ENCODE data around the gene MARCHF4. TPM values are rescaled to one million over a fixed set of nuclear protein-coding genes. Genes with fewer than 3 reads are reported as not detected.

The MARCHF4 gene
- total and polyA plus RNA-seq, 2 of the 8 experiments (the other 6 are each of a cell fraction or from before 2014, with no cell fraction given), result 1.9 to 2.9 TPM

DNA sequence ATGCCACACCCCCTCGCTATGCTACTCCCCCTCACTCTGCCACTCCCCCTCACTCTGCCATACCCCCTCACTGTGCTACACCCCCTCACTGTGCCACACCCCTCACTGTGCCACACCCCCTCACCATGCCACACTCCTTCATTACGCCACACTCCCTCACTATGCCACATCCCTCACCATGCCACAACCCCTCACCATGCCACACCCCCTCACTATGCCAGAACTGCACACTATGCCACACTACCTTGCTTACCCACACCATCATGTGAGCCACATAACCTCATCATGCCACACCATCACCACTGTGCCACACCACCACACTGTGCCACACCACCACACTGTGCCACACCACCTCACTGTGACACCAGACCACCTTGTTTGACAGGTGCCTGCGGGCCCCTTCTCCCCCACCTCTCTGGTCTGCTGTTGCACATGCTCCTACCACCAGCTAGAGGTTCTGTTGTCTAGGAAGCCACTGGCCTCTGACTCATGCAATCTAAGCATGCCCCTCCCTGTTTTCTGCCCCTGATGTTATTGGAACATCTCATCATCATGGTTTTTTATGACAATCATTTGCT is 22.0 kb downstream of the MARCHF4 start (continued):
- TF ChIP-seq, protein P1, sequence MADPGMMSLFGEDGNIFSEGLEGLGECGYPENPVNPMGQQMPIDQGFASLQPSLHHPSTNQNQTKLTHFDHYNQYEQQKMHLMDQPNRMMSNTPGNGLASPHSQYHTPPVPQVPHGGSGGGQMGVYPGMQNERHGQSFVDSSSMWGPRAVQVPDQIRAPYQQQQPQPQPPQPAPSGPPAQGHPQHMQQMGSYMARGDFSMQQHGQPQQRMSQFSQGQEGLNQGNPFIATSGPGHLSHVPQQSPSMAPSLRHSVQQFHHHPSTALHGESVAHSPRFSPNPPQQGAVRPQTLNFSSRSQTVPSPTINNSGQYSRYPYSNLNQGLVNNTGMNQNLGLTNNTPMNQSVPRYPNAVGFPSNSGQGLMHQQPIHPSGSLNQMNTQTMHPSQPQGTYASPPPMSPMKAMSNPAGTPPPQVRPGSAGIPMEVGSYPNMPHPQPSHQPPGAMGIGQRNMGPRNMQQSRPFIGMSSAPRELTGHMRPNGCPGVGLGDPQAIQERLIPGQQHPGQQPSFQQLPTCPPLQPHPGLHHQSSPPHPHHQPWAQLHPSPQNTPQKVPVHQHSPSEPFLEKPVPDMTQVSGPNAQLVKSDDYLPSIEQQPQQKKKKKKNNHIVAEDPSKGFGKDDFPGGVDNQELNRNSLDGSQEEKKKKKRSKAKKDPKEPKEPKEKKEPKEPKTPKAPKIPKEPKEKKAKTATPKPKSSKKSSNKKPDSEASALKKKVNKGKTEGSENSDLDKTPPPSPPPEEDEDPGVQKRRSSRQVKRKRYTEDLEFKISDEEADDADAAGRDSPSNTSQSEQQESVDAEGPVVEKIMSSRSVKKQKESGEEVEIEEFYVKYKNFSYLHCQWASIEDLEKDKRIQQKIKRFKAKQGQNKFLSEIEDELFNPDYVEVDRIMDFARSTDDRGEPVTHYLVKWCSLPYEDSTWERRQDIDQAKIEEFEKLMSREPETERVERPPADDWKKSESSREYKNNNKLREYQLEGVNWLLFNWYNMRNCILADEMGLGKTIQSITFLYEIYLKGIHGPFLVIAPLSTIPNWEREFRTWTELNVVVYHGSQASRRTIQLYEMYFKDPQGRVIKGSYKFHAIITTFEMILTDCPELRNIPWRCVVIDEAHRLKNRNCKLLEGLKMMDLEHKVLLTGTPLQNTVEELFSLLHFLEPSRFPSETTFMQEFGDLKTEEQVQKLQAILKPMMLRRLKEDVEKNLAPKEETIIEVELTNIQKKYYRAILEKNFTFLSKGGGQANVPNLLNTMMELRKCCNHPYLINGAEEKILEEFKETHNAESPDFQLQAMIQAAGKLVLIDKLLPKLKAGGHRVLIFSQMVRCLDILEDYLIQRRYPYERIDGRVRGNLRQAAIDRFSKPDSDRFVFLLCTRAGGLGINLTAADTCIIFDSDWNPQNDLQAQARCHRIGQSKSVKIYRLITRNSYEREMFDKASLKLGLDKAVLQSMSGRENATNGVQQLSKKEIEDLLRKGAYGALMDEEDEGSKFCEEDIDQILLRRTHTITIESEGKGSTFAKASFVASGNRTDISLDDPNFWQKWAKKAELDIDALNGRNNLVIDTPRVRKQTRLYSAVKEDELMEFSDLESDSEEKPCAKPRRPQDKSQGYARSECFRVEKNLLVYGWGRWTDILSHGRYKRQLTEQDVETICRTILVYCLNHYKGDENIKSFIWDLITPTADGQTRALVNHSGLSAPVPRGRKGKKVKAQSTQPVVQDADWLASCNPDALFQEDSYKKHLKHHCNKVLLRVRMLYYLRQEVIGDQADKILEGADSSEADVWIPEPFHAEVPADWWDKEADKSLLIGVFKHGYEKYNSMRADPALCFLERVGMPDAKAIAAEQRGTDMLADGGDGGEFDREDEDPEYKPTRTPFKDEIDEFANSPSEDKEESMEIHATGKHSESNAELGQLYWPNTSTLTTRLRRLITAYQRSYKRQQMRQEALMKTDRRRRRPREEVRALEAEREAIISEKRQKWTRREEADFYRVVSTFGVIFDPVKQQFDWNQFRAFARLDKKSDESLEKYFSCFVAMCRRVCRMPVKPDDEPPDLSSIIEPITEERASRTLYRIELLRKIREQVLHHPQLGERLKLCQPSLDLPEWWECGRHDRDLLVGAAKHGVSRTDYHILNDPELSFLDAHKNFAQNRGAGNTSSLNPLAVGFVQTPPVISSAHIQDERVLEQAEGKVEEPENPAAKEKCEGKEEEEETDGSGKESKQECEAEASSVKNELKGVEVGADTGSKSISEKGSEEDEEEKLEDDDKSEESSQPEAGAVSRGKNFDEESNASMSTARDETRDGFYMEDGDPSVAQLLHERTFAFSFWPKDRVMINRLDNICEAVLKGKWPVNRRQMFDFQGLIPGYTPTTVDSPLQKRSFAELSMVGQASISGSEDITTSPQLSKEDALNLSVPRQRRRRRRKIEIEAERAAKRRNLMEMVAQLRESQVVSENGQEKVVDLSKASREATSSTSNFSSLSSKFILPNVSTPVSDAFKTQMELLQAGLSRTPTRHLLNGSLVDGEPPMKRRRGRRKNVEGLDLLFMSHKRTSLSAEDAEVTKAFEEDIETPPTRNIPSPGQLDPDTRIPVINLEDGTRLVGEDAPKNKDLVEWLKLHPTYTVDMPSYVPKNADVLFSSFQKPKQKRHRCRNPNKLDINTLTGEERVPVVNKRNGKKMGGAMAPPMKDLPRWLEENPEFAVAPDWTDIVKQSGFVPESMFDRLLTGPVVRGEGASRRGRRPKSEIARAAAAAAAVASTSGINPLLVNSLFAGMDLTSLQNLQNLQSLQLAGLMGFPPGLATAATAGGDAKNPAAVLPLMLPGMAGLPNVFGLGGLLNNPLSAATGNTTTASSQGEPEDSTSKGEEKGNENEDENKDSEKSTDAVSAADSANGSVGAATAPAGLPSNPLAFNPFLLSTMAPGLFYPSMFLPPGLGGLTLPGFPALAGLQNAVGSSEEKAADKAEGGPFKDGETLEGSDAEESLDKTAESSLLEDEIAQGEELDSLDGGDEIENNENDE (IDR thresholded peaks at IDR 0.05; ENCODE audit: insufficient replicate concordance, low read length), result no peak
- no peak for TF ChIP-seq SP2 (IDR thresholded peaks at IDR 0.05; ENCODE audit: low read length)

All from H1 (cell line).